Amniotic stem cell (primary cell): Measurements from ENCODE around the gene ITGA2.

Experiments used
- DNase-seq: peaks from one replicate; lab custom pipeline; 2025; lab: John Stamatoyannopoulos, UW

ITGA2 gene

DNA sequence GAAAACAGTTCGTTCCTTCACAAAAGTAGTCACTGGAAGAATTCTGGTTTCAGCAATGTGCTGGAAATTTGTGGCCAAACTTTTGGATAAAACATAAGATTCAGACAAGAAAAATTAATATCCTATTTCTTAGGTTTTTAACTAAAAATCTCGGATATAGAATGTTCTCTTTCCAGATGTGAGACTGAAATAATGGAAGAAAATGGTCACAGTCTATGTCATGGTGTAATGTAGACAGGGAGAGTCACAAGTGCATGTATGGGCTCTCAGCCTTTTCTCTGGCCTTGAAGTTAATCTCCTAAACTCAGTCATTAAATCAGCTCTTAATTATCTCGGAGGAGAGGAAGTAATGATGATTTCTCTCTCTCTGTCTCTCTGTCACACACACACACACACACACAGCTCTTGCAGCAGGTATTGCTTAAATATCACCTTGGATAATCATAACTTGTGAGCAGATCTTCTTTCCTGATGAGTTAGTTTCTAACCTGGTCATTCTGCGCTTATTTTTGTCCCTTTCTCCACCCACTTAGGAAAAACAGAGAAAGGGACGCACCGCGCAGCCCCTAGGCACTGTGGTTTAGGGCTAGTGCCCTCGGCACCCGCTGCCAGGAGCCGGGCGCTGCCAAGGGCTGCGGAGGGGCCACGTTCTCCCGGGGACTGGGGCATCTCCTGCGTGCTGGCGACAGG lies 672 bp upstream of the ITGA2 start:
- no peak for DNase-seq

DNA sequence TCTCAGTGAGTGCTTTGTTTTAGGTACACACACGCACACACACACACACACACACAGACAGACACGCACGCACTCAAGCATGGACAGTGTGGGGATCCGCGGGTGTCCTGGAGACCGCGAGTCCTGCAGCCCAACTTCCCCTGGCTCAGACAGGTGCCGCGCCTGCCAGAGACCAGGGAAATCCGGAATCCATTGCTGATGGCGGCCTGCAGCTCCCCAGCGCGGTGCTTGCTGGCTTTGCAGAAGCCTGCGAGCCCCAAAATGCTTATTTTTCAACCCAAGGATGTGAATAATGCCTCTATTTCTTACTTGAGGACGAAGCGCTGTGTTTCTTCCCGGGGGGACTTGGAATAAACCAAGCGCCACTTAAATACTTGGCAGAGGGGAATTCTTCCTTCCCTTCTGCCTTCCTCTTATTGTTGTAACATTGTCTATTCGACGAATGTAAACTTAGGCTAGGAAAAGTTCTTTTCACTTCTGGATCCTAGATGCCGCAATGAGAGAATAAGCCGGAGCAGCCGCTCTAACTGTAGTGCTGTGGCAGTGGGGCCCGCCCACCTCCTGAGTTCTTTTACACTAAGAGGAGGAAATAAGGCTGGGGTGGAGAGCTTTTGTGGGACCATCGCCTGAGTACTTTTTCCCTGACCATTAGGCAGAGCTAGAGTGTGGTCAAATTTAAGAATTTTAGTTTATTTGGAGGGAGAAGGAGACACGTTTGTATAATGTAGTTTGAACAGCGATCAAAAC lies 802 bp downstream of the ITGA2 start:
- DNase-seq: peak; percentile 11

DNA sequence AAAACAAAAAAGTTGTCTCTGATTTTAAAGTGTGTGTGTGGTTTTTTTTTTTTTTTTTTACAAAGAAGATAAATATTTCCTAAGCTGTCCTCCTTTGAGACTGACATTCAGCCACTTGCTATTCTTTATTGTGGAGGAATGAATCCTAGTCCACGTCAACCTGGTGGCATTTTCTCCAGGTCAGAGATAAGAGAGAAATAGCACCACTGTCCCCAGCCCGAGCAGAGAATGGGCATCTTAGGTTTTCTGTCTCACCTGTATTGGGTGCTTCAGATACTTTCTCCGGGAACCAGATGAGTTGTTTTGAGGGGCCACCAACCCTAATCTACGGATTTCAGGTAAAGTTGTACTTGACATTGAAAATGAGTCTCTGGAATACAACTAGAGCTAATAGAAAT lies 1.4 kb downstream of the ITGA2 start:
- DNase-seq: no peak

DNA sequence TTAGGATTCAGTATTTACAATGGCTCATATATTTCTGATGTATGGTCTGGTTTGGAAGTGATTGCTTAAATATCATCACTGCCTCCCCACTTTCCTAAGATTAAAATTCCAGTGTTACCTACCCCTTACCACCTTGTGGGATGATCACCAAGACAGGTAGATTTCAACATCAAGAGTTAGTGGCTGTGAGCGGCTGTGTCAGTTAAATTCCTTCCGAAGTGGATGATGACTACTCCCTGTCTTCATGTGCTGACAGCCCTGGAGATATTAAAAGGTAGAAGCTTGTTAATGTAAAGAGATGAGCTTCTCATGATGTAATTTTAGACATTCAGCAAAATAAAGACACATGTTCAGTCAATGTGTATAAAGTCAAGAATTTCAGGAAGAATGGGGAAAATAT lies 4.2 kb downstream of the ITGA2 start:
- DNase-seq: no peak

DNA sequence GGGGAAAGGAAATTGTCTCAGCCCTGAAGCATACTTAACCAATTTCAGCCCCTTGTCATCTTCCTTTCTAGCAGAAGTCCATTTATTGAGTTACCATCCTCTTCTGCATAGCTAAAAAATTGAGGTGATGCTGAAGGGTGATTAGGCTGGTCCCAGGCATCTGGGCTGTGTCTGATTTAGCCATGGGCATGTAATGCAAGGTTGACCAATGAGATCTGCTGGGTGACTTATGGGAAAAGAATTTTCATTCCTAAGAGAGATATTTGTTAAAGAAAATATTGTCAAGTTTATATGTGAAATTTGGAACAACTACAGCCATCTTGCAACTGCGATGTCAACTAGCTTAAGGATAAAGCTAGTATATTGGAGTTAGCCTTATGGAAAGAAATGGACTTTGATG lies 5.1 kb downstream of the ITGA2 start:
- no peak for DNase-seq

DNA sequence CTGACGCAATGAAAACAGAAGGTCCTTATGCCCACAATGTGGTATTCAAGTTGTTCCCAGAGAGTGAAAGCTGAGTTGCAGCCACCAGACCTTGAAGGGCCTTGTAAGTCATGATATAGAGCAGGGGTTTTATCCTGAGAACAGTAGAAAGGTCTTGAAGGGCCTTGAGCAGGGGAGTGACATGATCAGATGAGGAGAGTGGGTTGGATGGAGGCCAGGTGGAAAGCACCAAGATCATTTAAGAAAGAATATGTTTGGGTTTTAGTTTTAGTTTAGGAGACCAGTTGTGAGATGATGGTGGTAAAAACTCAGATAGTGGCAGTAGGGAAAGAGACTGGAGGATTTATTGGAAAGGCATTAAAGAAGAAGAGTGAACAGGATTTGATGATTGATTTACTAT lies 5.9 kb downstream of the ITGA2 start:
- DNase-seq: no peak

DNA sequence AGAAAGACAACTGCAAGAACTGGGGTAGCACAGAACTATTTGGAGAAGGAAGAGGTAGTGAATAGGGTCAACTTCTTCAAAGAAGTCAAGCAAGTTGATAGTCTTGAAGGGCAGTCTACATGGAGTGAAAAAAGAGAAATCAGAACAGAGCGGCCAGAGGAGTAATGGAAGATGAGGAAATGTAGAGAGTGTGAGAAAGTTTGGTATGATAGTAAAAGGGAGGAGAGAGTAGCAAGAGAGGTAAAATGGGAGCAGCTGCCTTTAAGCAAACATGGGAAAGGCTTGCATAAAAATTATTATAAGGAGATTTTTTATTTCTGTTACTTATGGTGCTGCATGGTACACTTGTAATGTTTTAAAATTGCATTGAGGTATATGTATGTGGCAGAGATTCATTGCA lies 6.8 kb downstream of the ITGA2 start:
- no peak for DNase-seq

DNA sequence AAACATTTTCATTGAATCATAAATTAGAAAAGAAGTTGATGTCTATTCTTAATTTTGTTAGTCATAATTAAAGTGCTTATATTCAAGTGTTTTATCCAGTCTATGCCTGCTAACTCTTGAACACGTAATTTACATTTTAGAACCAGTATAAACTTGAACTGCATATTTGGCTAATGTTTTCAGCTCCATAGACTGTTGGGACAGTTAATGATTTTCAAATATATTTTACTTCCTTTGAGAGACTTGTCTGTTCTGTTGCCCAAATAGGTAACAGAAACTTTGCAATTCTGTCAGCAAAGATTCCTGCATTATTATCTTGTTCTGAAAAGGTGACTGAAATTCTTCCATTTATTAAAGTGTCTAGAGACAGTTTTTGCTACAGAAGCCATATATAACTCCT lies 7.8 kb downstream of the ITGA2 start:
- no peak for DNase-seq

DNA sequence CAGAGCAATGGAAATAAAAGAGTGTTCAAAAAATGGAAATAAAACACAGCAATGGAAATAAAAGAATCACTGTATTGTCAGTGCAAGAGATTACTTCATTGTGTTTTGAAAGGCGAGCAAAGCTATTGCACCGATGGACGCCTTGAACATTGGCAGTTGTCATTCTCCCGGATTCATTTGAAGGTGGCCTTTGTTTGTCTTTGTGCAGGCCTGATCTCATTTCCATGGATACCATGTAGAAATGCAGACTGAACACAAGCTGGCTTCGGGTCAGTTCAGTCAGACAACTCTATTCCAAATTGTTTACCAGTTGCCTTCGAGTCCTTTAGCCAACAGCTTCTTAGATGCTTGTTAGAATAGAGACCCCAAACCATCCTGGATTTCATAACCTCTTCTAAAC lies 8.3 kb downstream of the ITGA2 start:
- no peak for DNase-seq

DNA sequence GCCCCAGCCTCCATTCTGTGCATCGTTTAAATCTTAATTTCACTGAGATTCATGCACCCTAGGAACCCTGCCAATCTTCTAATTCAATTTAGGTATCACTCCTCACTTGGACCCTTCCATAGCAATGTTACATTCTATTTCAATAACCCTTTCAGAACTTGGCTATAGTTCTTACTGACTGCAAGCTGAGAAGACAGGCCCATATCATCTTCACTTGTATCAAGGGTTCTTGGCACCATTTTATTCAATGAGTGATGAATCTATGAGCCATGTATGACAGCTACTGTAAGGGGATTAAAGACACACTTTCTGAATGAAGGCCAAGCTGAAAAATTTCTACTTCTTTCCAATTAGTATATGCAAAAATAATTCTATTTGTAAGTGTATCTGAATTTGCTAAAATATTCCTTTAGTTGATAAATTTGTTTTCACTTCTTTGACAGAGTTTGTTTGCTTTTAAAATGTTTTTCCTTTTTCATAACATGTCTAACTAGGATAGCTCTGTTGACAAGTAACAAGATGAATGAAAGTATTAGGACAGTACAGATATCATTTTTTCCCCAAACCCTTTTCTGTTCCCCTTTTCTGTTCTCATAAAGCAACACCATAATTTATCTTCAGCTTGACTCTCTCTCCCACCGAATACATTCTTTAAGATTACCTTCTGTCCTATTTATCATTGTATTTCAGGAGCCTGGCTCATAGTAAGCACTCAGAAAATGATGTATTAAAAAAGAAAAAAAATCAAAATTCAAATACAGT lies 9.6 kb downstream of the ITGA2 start:
- no peak for DNase-seq

DNA sequence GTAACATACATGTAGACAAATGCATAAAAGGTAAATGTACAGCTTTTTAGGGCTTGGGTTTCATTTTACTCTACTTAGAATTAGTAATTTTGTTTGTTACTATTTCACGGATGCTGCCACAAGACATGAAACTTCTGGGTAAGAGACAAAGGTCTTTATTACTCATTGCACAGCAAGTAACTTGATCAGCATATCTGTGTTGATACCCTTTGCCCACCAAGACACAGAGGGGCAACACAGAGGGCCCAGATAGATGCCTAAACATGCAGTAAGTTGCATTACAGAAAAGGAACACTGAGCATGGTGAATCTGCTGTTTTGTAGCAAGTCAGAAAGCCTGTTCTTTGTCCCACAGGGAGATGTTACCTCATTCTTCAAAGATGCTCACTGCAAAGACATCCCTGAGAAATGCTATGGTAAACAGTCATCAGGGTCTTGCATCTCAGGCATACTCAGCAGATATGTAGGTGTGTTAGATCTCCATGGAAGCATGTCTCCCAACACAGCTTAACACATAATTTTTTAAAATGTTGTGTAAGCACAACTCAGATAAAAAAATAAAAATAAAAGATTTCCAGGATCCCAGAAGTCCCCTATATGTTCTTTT lies 10.3 kb downstream of the ITGA2 start:
- no peak for DNase-seq

DNA sequence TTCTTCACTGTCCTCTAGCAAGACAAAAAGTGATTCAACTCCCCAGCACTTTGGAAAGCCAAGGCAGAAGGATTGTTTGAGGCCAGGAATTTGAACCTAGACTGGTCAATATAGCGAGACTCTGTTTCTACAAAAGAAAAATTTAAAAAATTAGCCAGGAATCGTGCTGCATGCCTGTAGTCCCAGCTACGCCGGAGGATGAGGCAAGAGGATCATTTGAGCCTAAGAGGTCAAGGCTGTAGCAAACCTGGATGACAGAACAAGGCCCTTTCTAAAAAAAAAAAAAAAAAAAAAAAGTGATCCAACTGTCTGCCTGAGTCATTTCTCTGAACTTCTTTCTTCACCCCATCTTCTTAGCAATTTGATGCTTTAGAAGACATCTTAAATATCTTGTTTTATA lies 12.4 kb downstream of the ITGA2 start:
- DNase-seq: no peak

DNA sequence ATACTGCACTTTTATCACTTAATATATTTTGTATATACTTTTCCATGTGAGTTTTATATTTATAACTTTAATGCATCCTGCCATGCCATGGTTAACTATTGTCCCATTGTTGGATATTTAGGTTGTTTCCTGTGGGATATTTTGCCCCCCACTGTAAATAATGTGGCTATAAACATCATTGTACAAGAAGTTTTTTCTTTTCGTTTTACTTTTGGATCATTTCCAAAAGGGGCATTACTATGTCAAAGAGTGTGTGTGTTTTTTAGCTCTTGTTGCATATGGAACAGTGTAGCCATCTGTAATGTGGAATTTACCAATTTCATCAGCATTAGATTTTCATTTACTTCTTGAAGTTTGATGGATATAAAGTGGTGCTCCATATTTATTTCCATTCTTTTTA lies 13.3 kb downstream of the ITGA2 start:
- no peak for DNase-seq

DNA sequence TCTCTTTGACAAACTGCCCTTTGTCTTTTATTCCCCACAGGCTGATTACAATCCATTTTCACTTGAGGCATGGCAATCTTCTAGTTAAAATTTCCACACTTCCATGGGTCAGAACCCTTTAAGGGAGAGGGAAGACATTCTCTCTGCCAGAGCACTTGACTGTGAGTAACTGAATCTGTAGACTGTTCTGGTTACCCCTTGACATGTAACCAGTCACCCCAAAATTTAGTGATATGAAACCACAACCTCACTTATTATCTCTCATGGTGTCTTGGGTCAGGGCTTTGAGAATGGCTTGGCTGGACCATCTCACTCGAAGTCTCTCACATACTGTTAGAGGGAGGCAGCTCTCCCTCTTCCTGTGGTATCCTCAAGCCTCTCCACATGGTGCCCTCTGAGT lies 14.0 kb downstream of the ITGA2 start:
- DNase-seq: no peak

DNA sequence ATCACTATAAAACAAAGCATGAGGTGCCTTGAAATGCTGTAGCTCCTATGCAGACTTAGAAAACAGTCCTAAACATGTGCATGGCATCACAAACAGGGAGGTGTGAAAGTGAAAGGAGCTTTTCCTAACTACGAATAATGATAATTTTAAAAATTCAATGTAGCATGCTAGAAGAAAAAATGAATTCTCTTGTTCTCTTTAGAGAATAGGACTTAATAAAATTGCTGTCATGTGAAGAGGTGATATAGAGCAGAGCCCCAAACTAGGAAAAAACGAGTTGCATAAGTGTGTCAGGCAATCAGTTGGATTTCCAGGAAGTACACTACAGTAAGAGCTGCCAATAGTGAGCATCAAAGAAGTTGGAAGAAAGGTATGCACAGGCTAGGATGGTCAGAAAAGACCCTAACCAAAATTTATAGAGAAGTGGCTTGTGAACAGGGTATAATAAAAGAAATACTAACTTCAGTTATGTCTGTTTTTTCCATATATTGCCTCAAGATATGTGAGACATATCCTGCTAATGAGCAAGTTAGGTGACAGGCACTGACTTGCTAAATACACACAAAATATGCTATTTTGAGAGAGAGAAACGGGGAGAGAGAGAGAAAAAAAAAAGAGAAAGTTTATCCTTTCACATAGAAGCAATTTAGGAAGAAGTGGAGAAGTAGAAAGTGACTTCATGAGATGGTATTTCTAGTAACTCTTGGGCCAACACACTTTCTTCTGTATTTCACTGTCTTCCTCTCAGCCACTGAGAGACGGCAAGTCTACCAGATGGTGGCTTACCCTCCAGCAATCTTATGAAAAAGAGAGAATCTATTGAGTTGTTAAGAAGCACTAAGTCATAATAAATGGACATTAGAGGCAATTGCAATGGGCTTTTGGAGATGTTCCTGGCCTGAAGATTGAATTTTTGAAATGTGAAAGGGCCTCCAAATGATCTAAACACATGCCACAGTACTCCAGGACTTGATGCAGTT lies 18.0 kb downstream of the ITGA2 start:
- no peak for DNase-seq

DNA sequence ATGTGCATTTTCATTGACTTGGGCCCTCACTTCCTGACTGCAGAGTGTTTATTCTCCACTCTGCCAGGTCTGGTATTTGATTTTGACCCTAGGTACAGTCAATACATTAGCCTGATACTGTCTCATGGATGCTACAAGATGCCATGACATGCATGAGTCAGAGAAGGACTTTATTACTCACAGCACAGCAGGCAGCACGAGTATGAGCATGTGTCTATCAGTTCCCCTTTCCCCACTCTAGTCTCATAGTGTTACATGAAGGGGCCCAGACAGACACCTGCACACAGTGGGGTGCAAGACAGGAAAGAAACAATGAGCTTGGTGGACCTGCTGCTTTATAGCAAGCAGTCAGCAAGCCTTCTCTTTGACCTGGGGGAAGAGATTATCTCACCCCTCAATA lies 19.6 kb downstream of the ITGA2 start:
- DNase-seq: no peak

DNA sequence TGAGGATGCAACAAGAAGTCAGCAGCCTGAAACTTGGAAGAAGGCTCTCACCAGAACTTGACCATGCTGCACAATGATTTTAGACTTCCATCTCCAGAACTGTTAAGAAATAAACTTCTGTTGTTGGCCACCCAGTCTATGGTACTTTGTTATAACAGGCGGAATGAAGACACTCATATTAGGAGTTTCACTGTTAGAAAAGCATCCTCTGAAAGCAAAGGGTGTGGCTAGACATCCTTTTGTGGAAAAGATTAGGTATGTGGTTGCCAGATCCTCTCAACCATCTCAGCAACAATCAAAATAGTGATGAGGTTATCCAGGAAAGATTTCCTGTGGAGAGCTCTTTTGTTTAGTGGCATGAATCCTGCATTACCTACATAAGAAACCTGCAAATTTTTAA lies 20.7 kb downstream of the ITGA2 start:
- DNase-seq: no peak

DNA sequence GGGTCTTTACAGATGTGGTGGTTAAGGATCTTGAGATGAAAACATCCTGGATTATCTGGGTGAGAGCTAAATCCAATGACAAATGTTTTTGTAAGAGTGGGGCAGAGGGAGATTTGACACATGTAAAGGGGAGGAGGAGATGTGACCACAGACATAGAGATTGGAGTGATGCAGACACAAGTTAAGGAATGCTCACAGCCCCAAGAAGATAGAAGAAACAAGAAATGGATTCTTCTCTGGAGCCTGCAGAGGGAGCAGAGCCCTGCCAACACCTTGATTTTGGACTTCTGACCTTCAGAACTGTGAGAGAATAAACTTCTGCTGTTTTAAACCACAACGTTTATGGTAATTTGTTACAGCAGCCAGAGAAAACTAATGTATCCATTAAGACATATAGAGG lies 21.7 kb downstream of the ITGA2 start:
- no peak for DNase-seq

DNA sequence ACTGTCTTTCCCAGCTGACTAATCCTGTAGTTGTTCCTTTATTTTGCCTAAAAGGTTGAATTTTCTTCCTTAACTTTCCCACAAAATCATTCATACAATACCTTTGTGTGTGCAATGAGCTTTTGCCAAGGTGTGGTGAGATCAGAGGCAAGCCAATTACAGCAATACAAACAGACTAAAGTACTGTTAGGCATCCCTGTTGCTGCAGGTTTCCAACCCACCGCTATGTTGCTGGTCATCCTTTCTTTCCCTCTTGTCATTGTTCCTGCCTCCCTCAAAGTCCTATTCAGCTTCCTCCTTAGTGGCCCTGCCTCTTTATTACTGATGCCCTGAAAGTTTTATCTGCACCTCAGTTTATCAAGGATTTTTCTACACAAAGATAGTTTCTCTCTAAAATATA lies 22.1 kb downstream of the ITGA2 start:
- no peak for DNase-seq

DNA sequence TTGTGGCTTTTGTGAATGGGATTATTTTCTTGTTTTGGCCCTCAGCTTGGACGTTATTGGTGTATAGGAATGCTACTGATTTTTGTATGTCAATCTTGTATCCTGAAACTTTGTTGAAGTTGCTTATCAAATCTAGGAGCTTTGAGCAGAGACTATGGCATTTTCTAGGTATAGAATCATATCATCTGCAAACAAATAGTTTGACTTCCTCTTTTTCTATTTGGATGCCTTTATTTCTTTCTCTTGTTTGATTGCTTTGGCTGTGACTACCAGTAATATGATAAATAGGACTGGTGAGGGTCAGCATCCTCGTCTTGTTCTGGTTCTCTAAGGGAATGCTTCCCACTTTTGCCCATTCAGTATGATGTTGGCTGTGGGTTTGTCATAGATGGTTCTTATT lies 24.7 kb downstream of the ITGA2 start:
- DNase-seq: no peak

DNA sequence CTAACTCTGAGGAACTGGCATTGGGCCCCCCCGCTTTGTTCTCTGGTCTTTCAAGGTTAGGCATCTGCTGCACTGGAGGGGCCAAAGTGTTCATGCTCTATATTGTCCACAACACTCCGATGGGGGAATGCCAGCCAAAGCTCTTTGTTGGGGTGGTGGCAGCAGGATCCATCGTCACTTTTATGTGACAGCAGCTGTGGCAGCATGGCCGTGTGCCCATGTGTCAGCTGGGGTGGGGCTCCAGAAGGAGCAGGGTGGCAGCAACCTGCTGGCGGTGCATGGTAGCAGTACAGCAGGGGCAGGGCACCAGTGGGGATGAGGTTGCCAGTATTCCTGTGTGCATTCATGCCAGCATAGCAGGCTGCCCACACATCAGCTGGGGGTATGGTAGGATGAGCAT lies 28.2 kb downstream of the ITGA2 start:
- DNase-seq: no peak
